H9 (cell line): Measurements from ENCODE around the gene ATG5. TPM values are rescaled to one million over a fixed set of nuclear protein-coding genes. Genes with fewer than 3 reads are reported as not detected.

Experiments
- DNase-seq: peaks from one replicate; pipeline ENCODE4 v3.0.0-alpha.2; 2017
- H2AFZ ChIP-seq: one replicate; pipeline ENCODE4 v1.6.1; 2013; ENCODE audit warnings: mild to moderate bottlenecking, low read length, control low read depth, moderate library complexity
- H2AK5ac ChIP-seq: 2 replicates; pipeline ENCODE4 v1.6.1; 2013; ENCODE audit warnings: low read length, control low read depth, mixed read lengths; ENCODE audit not compliant: insufficient read length
- H2BK120ac ChIP-seq: one replicate; pipeline ENCODE4 v1.6.1; 2013; ENCODE audit warnings: low read depth, mild to moderate bottlenecking, low read length, control low read depth, inconsistent platforms; ENCODE audit not compliant: poor library complexity, severe bottlenecking
- H2BK12ac ChIP-seq: 2 replicates; pipeline ENCODE4 v1.6.1; 2013; ENCODE audit warnings: low read length, control low read depth, mixed read lengths, low read depth; ENCODE audit not compliant: insufficient read length
- H2BK15ac ChIP-seq: 2 replicates; pipeline ENCODE4 v1.6.1; 2013; ENCODE audit warnings: low read depth, low read length, control low read depth
- H2BK20ac ChIP-seq: one replicate; pipeline ENCODE4 v1.6.1; 2013; ENCODE audit warnings: low read depth, mild to moderate bottlenecking, low read length, control low read depth, inconsistent platforms; ENCODE audit not compliant: poor library complexity, severe bottlenecking
- H2BK5ac ChIP-seq: 2 replicates; pipeline ENCODE4 v1.6.1; 2013; ENCODE audit warnings: low read length, control low read depth, mixed read lengths; ENCODE audit not compliant: insufficient read length
- H3K14ac ChIP-seq: 2 replicates; pipeline ENCODE4 v1.6.1; 2013; ENCODE audit warnings: low read length, control low read depth; ENCODE audit not compliant: insufficient read depth
- H3K18ac ChIP-seq: 2 replicates; pipeline ENCODE4 v1.6.1; 2013; ENCODE audit warnings: low read depth, mild to moderate bottlenecking, mixed read lengths, low read length, control low read depth; ENCODE audit not compliant: insufficient read length
- H3K23ac ChIP-seq: 2 replicates; pipeline ENCODE4 v1.6.1; 2013; ENCODE audit warnings: low read length, control low read depth, mixed read lengths, low read depth; ENCODE audit not compliant: insufficient read length
- H3K23me2 ChIP-seq: 2 replicates; pipeline ENCODE4 v1.6.1; 2013; ENCODE audit warnings: low read depth, mild to moderate bottlenecking, mixed read lengths, low read length, control low read depth; ENCODE audit not compliant: insufficient read length, poor library complexity, severe bottlenecking
- H3K27ac ChIP-seq: 2 replicates; pipeline ENCODE4 v1.5.1; 2013; ENCODE audit warnings: low read length, control low read depth, mixed read lengths, low read depth; ENCODE audit not compliant: insufficient read length
- H3K27me3 ChIP-seq: 2 replicates; pipeline ENCODE4 v1.6.1; 2013; ENCODE audit warnings: low read length, control low read depth, inconsistent platforms; ENCODE audit not compliant: insufficient read depth
- H3K4ac ChIP-seq: 2 replicates; pipeline ENCODE4 v1.6.1; 2013; ENCODE audit warnings: low read depth, mild to moderate bottlenecking, control low read depth, inconsistent platforms, low read length, moderate library complexity
- H3K4me1 ChIP-seq: 2 replicates; pipeline ENCODE4 v1.6.1; 2013; ENCODE audit warnings: low read length, control low read depth, inconsistent platforms; ENCODE audit not compliant: insufficient read depth
- H3K4me2 ChIP-seq: 2 replicates; pipeline ENCODE4 v1.6.1; 2013; ENCODE audit warnings: low read length, control low read depth, mixed read lengths; ENCODE audit not compliant: insufficient read length, insufficient read depth
- H3K56ac ChIP-seq: 2 replicates; pipeline ENCODE4 v1.6.1; 2013; ENCODE audit warnings: low read depth, mild to moderate bottlenecking, mixed read lengths, low read length, control low read depth; ENCODE audit not compliant: insufficient read length
- H3K79me1 ChIP-seq: 2 replicates; pipeline ENCODE4 v1.6.1; 2013; ENCODE audit warnings: low read depth, mild to moderate bottlenecking, moderate library complexity, low read length, control low read depth, inconsistent platforms; ENCODE audit not compliant: insufficient read depth, poor library complexity, severe bottlenecking
- H3K79me2 ChIP-seq: 2 replicates; pipeline ENCODE4 v1.6.1; 2013; ENCODE audit warnings: low read length, control low read depth, inconsistent platforms; ENCODE audit not compliant: insufficient read depth
- H3K9ac ChIP-seq: 2 replicates; pipeline ENCODE4 v1.6.1; 2013; ENCODE audit warnings: low read length, control low read depth, mixed read lengths; ENCODE audit not compliant: insufficient read length; ENCODE audit errors: extremely low read depth
- H3K9me3 ChIP-seq: one replicate; pipeline ENCODE4 v1.6.1; 2013; ENCODE audit warnings: low read depth, low read length, inconsistent platforms; ENCODE audit not compliant: control insufficient read depth
- H3T11ph ChIP-seq: one replicate; pipeline ENCODE4 v1.6.1; 2013; ENCODE audit warnings: mild to moderate bottlenecking, low read length, control low read depth, inconsistent platforms
- H4K20me1 ChIP-seq: one replicate; pipeline ENCODE4 v1.6.1; 2013; ENCODE audit not compliant: control insufficient read depth, insufficient read length, insufficient read depth
- H4K5ac ChIP-seq: 2 replicates; pipeline ENCODE4 v1.6.1; 2013; ENCODE audit warnings: low read depth, mild to moderate bottlenecking, mixed read lengths, low read length, control low read depth; ENCODE audit not compliant: insufficient read length
- H4K8ac ChIP-seq: replicated peaks from 2 replicates; pipeline ENCODE4 v1.6.1; 2013; ENCODE audit warnings: low read length, control low read depth, mixed read lengths, low read depth; ENCODE audit not compliant: insufficient read length
- H4K91ac ChIP-seq: 2 replicates; pipeline ENCODE4 v1.6.1; 2013; ENCODE audit warnings: low read depth, mild to moderate bottlenecking, moderate library complexity, mixed read lengths, low read length, control low read depth; ENCODE audit not compliant: insufficient read length
- H3K27ac Mint-ChIP-seq, 3 experiments: 2 replicates in 2 of 3; 3 replicates in 1 of 3; pipeline ENCODE4 v1.8.0; 2020 to 2021; ENCODE audit warnings: mixed read lengths in 3 of 3, mild to moderate bottlenecking in 1 of 3, moderate library complexity in 1 of 3
- H3K27me3 Mint-ChIP-seq: 2 replicates; pipeline ENCODE4 v1.8.0; 2021; ENCODE audit warnings: low read depth, mild to moderate bottlenecking, moderate library complexity, mixed read lengths
- H3K36me3 Mint-ChIP-seq, 3 experiments: 2 replicates in 2 of 3; 3 replicates in 1 of 3; pipeline ENCODE4 v1.8.0; 2020 to 2021; ENCODE audit warnings: low read depth in 3 of 3, mixed read lengths in 3 of 3; ENCODE audit not compliant: insufficient read depth in 1 of 3
- H3K4me1 Mint-ChIP-seq, 2 experiments: 2 replicates each; pipeline ENCODE4 v1.8.0; 2020; ENCODE audit warnings: mixed read lengths in 2 of 2
- H3K4me3 Mint-ChIP-seq, 2 experiments: 2 replicates in 1 of 2; 3 replicates in 1 of 2; pipeline ENCODE4 v1.8.0; 2020 to 2021; ENCODE audit warnings: mild to moderate bottlenecking in 2 of 2, mixed read lengths in 2 of 2, moderate library complexity in 1 of 2
- H3K9me3 Mint-ChIP-seq, 2 experiments: 2 replicates in 1 of 2; 3 replicates in 1 of 2; pipeline ENCODE4 v1.8.0; 2020; ENCODE audit warnings: mild to moderate bottlenecking in 2 of 2, mixed read lengths in 2 of 2, moderate library complexity in 1 of 2
- WGBS: extraction: QIAGEN DNeasy Blood & Tissue Kit; methylation state at CpG from one replicate; pipeline ENCODE4 v1.1.7; 2013; ENCODE audit warnings: missing lambda C conversion rate, low lambda C conversion rate, mixed read lengths; ENCODE audit not compliant: insufficient read length; ENCODE audit errors: extremely low coverage; 5-methylcytosine and 5-hydroxymethylcytosine counted together
- total RNA-seq: library from RNA; stranded (reverse); gene quantifications from 2 replicates; pipeline ENCODE4 v1.2.1, GENCODE V29; 2021
- TF ChIP-seq, protein P1 (sequence below): fragments of 200-600 bp; sonication (generic); conservative IDR thresholded peaks from 3 replicates; pipeline ENCODE4 v1.8.0; 2021; ENCODE audit warnings: antibody characterized with exemption, mild to moderate bottlenecking

Gene ATG5
- total RNA-seq, 1 experiment from 2014 or later: 36.7 TPM

DNA sequence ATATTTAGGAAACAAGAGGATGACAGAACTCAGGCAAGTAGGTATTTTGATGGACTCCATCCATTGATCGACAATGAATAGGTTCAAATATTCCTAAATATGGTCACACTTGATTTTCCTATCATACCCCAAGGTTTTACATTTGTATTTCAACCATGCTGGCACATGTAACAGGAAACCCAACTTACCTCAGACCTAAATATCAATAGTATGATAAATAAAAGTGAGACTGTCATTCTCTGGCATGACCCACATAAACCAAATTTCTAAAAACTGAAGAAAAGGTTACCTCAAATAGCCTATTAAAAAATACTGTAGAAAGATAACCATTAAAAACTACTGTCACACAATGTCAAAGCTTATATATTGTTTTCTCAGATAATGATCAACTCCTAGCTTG is 142.1 kb downstream of the ATG5 start:
- H3K27me3 Mint-ChIP-seq: no peaks in the 10 kb centered on the region
- TF ChIP-seq, protein P1, sequence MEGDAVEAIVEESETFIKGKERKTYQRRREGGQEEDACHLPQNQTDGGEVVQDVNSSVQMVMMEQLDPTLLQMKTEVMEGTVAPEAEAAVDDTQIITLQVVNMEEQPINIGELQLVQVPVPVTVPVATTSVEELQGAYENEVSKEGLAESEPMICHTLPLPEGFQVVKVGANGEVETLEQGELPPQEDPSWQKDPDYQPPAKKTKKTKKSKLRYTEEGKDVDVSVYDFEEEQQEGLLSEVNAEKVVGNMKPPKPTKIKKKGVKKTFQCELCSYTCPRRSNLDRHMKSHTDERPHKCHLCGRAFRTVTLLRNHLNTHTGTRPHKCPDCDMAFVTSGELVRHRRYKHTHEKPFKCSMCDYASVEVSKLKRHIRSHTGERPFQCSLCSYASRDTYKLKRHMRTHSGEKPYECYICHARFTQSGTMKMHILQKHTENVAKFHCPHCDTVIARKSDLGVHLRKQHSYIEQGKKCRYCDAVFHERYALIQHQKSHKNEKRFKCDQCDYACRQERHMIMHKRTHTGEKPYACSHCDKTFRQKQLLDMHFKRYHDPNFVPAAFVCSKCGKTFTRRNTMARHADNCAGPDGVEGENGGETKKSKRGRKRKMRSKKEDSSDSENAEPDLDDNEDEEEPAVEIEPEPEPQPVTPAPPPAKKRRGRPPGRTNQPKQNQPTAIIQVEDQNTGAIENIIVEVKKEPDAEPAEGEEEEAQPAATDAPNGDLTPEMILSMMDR: no peak
- H3T11ph ChIP-seq: no peak overlapping the region
- H3K18ac ChIP-seq: no peak overlapping the region
- H3K9me3 ChIP-seq: no peaks in the 10 kb centered on the region
- H2BK12ac ChIP-seq: no peak overlapping the region
- H3K36me3 Mint-ChIP-seq: peaks cover 0 to 6% (median 0%) of the 10 kb centered on the region in 3 experiments; a peak in 1 of 7 replicates
- H3K4ac ChIP-seq: no peak overlapping the region
- no peak overlapping the region for H3K4me2 ChIP-seq
- no peak overlapping the region for H3K9ac ChIP-seq
- H4K91ac ChIP-seq: no peak overlapping the region
- no peak overlapping the region for H4K8ac ChIP-seq
- no peaks in the 10 kb centered on the region for H3K9me3 Mint-ChIP-seq
- H2AK5ac ChIP-seq: no peak overlapping the region
- no peaks in the 10 kb centered on the region for H3K4me1 ChIP-seq
- no peaks in the 10 kb centered on the region for H3K27me3 ChIP-seq
- no peak overlapping the region for H3K4me3 Mint-ChIP-seq
- no peak overlapping the region for H3K23ac ChIP-seq
- no peak overlapping the region for H3K56ac ChIP-seq
- H3K79me1 ChIP-seq: no peaks in the 10 kb centered on the region
- no peak overlapping the region for H4K5ac ChIP-seq
- no peak overlapping the region for H3K27ac ChIP-seq
- no peaks in the 10 kb centered on the region for H3K23me2 ChIP-seq
- H3K4me1 Mint-ChIP-seq: peaks cover 9 to 14% of the 10 kb centered on the region in 2 experiments
- H2AFZ ChIP-seq: no peak overlapping the region
- no peak overlapping the region for H3K14ac ChIP-seq
- H2BK15ac ChIP-seq: no peak overlapping the region
- H2BK120ac ChIP-seq: no peak overlapping the region
- DNase-seq: no peak
- H4K20me1 ChIP-seq: no peaks in the 10 kb centered on the region
- H3K79me2 ChIP-seq: no peaks in the 10 kb centered on the region
- no peak overlapping the region for H3K27ac Mint-ChIP-seq
- no CpG with 5 or more reads among the region's 1 CpG for WGBS
- H2BK20ac ChIP-seq: no peak overlapping the region
- no peak overlapping the region for H2BK5ac ChIP-seq
